DMS153 treated with DMSO at 0.1 percent for 48 hours (cell line): ENCODE measurements around the gene OOEP.

ENCODE experiments used
- DNase-seq: peaks from one replicate; lab custom pipeline; 2025; ENCODE audit not compliant: unreplicated experiment; lab: John Stamatoyannopoulos, UW

OOEP gene

GRCh38 chr6:73367761-73368355 lies 1.8 kb downstream of the OOEP start:
- DNase-seq, result no peak

GRCh38 chr6:73364549-73364948 lies 5.1 kb downstream of the OOEP start:
- DNase-seq, result no peak

- no peak for DNase-seq
Observed at GRCh38 chr6:73364121-73364520, 5.6 kb downstream of the OOEP start.

GRCh38 chr6:73363537-73363875 lies 6.2 kb downstream of the OOEP start:
- DNase-seq, result no peak

GRCh38 chr6:73362869-73363536 lies 6.7 kb downstream of the OOEP start:
- DNase-seq, result no peak

- no peak for DNase-seq
Observed at GRCh38 chr6:73362358-73362757, 7.3 kb downstream of the OOEP start, which contains the start of gene KHDC3L. TSS of gene KHDC3L (plus strand) at chr6:73362658. CDS start at chr6:73362730, 72 bp downstream.

GRCh38 chr6:73353636-73354593 lies 15.8 kb downstream of the OOEP start, which contains the start of gene DPPA5:
TSS of gene DPPA5 (minus strand) at chr6:73354276. CDS start at chr6:73354225, 51 bp downstream.
- DNase-seq, result no peak

- no peak for DNase-seq
Observed at GRCh38 chr6:73349311-73349710, 20.4 kb downstream of the OOEP start.

GRCh38 chr6:73348550-73349204 lies 21.0 kb downstream of the OOEP start:
- DNase-seq, result no peak

GRCh38 chr6:73343164-73343563 lies 26.5 kb downstream of the OOEP start:
- no peak for DNase-seq

- no peak for DNase-seq
Observed at GRCh38 chr6:73342174-73342573, 27.5 kb downstream of the OOEP start.

GRCh38 chr6:73341335-73341734 lies 28.4 kb downstream of the OOEP start:
- DNase-seq, result no peak

- no peak for DNase-seq
Observed at GRCh38 chr6:73340048-73340447, 29.6 kb downstream of the OOEP start.

GRCh38 chr6:73339340-73339739 lies 30.4 kb downstream of the OOEP start:
- no peak for DNase-seq

GRCh38 chr6:73329201-73329600 lies 40.5 kb downstream of the OOEP start:
- no peak for DNase-seq

- DNase-seq, result no peak
Observed at GRCh38 chr6:73328790-73329189, 40.9 kb downstream of the OOEP start.

- DNase-seq, result no peak
Observed at GRCh38 chr6:73325656-73326055, 44.0 kb downstream of the OOEP start.

GRCh38 chr6:73323323-73323722 lies 46.4 kb downstream of the OOEP start:
- DNase-seq, result no peak
